Keratinocyte (primary cell): ENCODE measurements around the gene ATP5F1D.

Experiments
- EZH2 ChIP-seq: IDR thresholded peaks from one replicate; pipeline ENCODE4 v1.6.1; 2012; ENCODE audit warnings: inconsistent platforms, mild to moderate bottlenecking, low read length, moderate library complexity
- TF ChIP-seq, protein P1 (sequence below), 3 experiments: IDR thresholded peaks in 1 of 3; conservative IDR thresholded peaks in 1 of 3; optimal IDR thresholded peaks in 1 of 3; 2 replicates in 2 of 3; 3 replicates in 1 of 3; pipeline versions ENCODE3 to v1.5.1; 2011; ENCODE audit warnings: low read length in 3 of 3, mild to moderate bottlenecking in 3 of 3, moderate library complexity in 2 of 3, control low read depth in 1 of 3, inconsistent platforms in 1 of 3; ENCODE audit not compliant: insufficient read depth in 2 of 3; ENCODE audit errors: extremely low read depth in 1 of 3

DNA sequence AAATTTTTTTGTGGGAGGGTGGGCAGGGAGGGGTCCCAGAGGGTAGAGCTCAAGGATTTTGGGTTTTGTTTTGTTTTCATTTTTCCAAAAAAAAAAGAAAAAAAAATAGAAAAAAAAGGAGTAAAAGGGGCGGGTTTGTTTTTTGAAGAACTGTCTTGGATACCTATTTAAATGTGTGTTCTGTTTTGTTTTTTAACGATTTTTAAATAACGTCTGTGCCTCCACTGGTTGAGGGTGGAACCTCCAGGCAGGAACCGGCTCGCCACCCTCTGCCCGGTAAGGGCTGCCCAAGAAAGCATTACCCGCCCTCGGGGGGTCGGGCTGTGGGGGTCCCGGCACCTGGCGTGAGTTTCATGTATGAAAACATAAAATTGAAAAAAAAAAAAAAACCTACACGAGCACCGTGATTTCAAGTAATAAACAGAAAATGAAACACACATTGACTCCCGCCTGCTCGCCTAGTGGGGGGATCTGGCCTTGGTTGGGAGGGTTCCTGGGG is 17.2 kb downstream of the ATP5F1D start:
- TF ChIP-seq, protein P1, sequence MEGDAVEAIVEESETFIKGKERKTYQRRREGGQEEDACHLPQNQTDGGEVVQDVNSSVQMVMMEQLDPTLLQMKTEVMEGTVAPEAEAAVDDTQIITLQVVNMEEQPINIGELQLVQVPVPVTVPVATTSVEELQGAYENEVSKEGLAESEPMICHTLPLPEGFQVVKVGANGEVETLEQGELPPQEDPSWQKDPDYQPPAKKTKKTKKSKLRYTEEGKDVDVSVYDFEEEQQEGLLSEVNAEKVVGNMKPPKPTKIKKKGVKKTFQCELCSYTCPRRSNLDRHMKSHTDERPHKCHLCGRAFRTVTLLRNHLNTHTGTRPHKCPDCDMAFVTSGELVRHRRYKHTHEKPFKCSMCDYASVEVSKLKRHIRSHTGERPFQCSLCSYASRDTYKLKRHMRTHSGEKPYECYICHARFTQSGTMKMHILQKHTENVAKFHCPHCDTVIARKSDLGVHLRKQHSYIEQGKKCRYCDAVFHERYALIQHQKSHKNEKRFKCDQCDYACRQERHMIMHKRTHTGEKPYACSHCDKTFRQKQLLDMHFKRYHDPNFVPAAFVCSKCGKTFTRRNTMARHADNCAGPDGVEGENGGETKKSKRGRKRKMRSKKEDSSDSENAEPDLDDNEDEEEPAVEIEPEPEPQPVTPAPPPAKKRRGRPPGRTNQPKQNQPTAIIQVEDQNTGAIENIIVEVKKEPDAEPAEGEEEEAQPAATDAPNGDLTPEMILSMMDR (optimal IDR thresholded peaks at IDR 0.05 in 1 of 3, IDR thresholded peaks at IDR 0.05 in 1 of 3, conservative IDR thresholded peaks at IDR 0.05 in 1 of 3; ENCODE audit: extremely low read depth in 1 of 3, insufficient read depth in 2 of 3, low read length in 3 of 3) = no peak
- TF ChIP-seq EZH2 = no peak
